Astrocyte (in vitro differentiated cells and primary cell): ENCODE results near the gene TAF5L.

Source experiments
- CTCF ChIP-seq: IDR thresholded peaks from 2 replicates; pipeline ENCODE4 v1.5.1; 2011; ENCODE audit warnings: low read depth, mild to moderate bottlenecking, inconsistent platforms, low read length, moderate library complexity; ENCODE audit not compliant: insufficient read depth
- EZH2 ChIP-seq: IDR thresholded peaks from 2 replicates; pipeline ENCODE4 v1.6.1; 2012; ENCODE audit warnings: mild to moderate bottlenecking, low read length, inconsistent platforms; ENCODE audit not compliant: insufficient read depth

GRCh38 chr1:229675396-229675795 lies 49.5 kb upstream of the TAF5L start:
- TF ChIP-seq CTCF = no peak
- no peak for TF ChIP-seq EZH2
